HG03469 (cell line): ENCODE data around the gene TANC1.
"Not testable (repeated sequence)": the region's sequence is repeated elsewhere in the genome, so short reads cannot be mapped to it uniquely, and the experiment has no call there.

Experiments
- ATAC-seq: cut with Tn5 transposase; IDR thresholded peaks from one replicate; pipeline ENCODE4 v1.9.1; 2021; ENCODE audit warnings: mild to moderate bottlenecking, moderate library complexity, moderate number of reproducible peaks; ENCODE audit not compliant: unreplicated experiment

The TANC1 gene

GRCh38 chr2:159022019-159022418 is 53.6 kb downstream of the TANC1 start:
- ATAC-seq, result no peak

- ATAC-seq, result no peak
These were observed 57.7 kb downstream of the TANC1 start for GRCh38 chr2:159026170-159026569.

GRCh38 chr2:159028776-159029175 is 60.3 kb downstream of the TANC1 start:
- no peak for ATAC-seq

- ATAC-seq, result no peak
These were observed 61.5 kb downstream of the TANC1 start for GRCh38 chr2:159029936-159030335.

- ATAC-seq, result no peak
These were observed 62.4 kb downstream of the TANC1 start for GRCh38 chr2:159030674-159031380.

- no peak for ATAC-seq
These were observed 63.7 kb downstream of the TANC1 start for GRCh38 chr2:159032146-159032545.

GRCh38 chr2:159032580-159032979 is 64.1 kb downstream of the TANC1 start:
- ATAC-seq, result no peak

- no peak for ATAC-seq
These were observed 66.3 kb downstream of the TANC1 start for GRCh38 chr2:159034713-159035112.

GRCh38 chr2:159035790-159036411 is 67.5 kb downstream of the TANC1 start:
- ATAC-seq, result no peak

- ATAC-seq, result not testable (repeated sequence)
These were observed 68.0 kb downstream of the TANC1 start for GRCh38 chr2:159036461-159036860.

GRCh38 chr2:159041328-159041727 is 72.9 kb downstream of the TANC1 start:
- not testable (repeated sequence) for ATAC-seq

- ATAC-seq, result no peak
These were observed 73.8 kb downstream of the TANC1 start for GRCh38 chr2:159042115-159042850.

GRCh38 chr2:159043710-159044109 is 75.3 kb downstream of the TANC1 start:
- ATAC-seq, result no peak

GRCh38 chr2:159044804-159045286 is 76.4 kb downstream of the TANC1 start:
- no peak for ATAC-seq

- no peak for ATAC-seq
These were observed 77.4 kb downstream of the TANC1 start for GRCh38 chr2:159045545-159046454.

- ATAC-seq, result no peak
These were observed 78.5 kb downstream of the TANC1 start for GRCh38 chr2:159046966-159047365.

GRCh38 chr2:159050426-159050825 is 82.0 kb downstream of the TANC1 start:
- no peak for ATAC-seq

- ATAC-seq, result no peak
These were observed 82.7 kb downstream of the TANC1 start for GRCh38 chr2:159051133-159051532.

GRCh38 chr2:159051661-159052060 is 83.2 kb downstream of the TANC1 start:
- ATAC-seq, result no peak

- no peak for ATAC-seq
These were observed 83.7 kb downstream of the TANC1 start for GRCh38 chr2:159052157-159052601.
